SK-N-SH (cell line): ENCODE results near the gene REXO1. TPM values are rescaled to one million over a fixed set of nuclear protein-coding genes. Genes with fewer than 3 reads are reported as not detected.

Experiments
- CTCF ChIA-PET: fragments of 300-600, 350-600 bp; formaldehyde crosslinking; extraction: SDS; loops from one replicate; lab custom pipeline; 2021; lab: Yijun Ruan, JAX
- POLR2A ChIA-PET: fragments of 350-600 bp; sonication (Branson Sonifier 250); formaldehyde crosslinking; extraction: SDS; loops from one replicate; lab custom pipeline; 2020; ENCODE audit warnings: antibody characterized with exemption, inconsistent platforms; lab: Yijun Ruan, JAX
- DNase-seq: peaks from one replicate; pipeline ENCODE4 v3.0.0; 2012
- H2AFZ ChIP-seq: fragments of 200-600 bp; sonication (generic); 2 replicates; pipeline ENCODE4 v1.8.1; 2016; ENCODE audit warnings: antibody characterized with exemption, mild to moderate bottlenecking, low read depth
- H3F3A ChIP-seq: fragments of 200-600 bp; sonication (generic); replicated peaks from 2 replicates; pipeline ENCODE3; 2016; ENCODE audit warnings: antibody characterized with exemption, mild to moderate bottlenecking; ENCODE audit not compliant: insufficient read depth
- H3K27ac ChIP-seq, 2 experiments: fragments of 200-500 bp in 1 of 2; fragments of 200-600 bp in 1 of 2; sonication (Bioruptor generic) in 1 of 2; sonication (generic), shearing (Covaris generic) in 1 of 2; 2 replicates each; pipeline versions ENCODE4 v1.5.1 to v1.6.1; 2014 to 2016; ENCODE audit warnings: low read depth in 2 of 2, inconsistent platforms in 1 of 2, low read length in 1 of 2, mild to moderate bottlenecking in 1 of 2, mixed read lengths in 1 of 2
- H3K27me3 ChIP-seq: fragments of 200-600 bp; sonication (generic), shearing (Covaris generic); 2 replicates; pipeline ENCODE4 v1.6.1; 2016; ENCODE audit warnings: mixed run types; ENCODE audit not compliant: insufficient read depth
- H3K36me3 ChIP-seq, 2 experiments: fragments of 200-500 bp in 1 of 2; fragments of 200-600 bp in 1 of 2; sonication (Bioruptor generic) in 1 of 2; sonication (generic) in 1 of 2; replicated peaks in 1 of 2; 2 replicates each; pipeline versions ENCODE3 to v1.5.1; 2014 to 2016; ENCODE audit warnings: low read length in 1 of 2, mild to moderate bottlenecking in 1 of 2; ENCODE audit not compliant: insufficient read depth in 2 of 2, control insufficient read depth in 1 of 2
- H3K4me1 ChIP-seq, 2 experiments: fragments of 200-500 bp in 1 of 2; fragments of 200-600 bp in 1 of 2; sonication (Bioruptor generic) in 1 of 2; sonication (generic), shearing (Covaris generic) in 1 of 2; 2 replicates each; pipeline versions ENCODE4 v1.5.1 to v1.6.1; 2014 to 2016; ENCODE audit warnings: low read depth in 1 of 2, low read length in 1 of 2, mixed run types in 1 of 2; ENCODE audit not compliant: insufficient read depth in 2 of 2, control insufficient read depth in 1 of 2
- H3K4me2 ChIP-seq: fragments of 200-600 bp; sonication (generic), shearing (Covaris generic); 2 replicates; pipeline ENCODE4 v1.6.1; 2017; ENCODE audit warnings: mixed run types
- H3K4me3 ChIP-seq, 2 experiments: fragments of 200-500 bp in 1 of 2; fragments of 200-600 bp in 1 of 2; sonication (Bioruptor generic) in 1 of 2; sonication (generic), shearing (Covaris generic) in 1 of 2; 2 replicates each; pipeline versions ENCODE4 v1.5.1 to v1.8.1; 2014 to 2016; ENCODE audit warnings: low read depth in 2 of 2, inconsistent platforms in 1 of 2, low read length in 1 of 2, mild to moderate bottlenecking in 1 of 2, mixed read lengths in 1 of 2, moderate library complexity in 1 of 2
- H3K79me2 ChIP-seq: fragments of 200-600 bp; sonication (generic); 2 replicates; pipeline ENCODE4 v1.8.1; 2017; ENCODE audit warnings: mild to moderate bottlenecking; ENCODE audit not compliant: insufficient read depth
- H3K9ac ChIP-seq: fragments of 200-600 bp; sonication (generic); 2 replicates; pipeline ENCODE4 v1.6.1; 2017; ENCODE audit warnings: mixed run types
- H3K9me2 ChIP-seq: fragments of 200-600 bp; sonication (generic); 2 replicates; pipeline ENCODE4 v1.6.1; 2017; ENCODE audit warnings: mixed run types
- H3K9me3 ChIP-seq: fragments of 200-600 bp; sonication (generic); 2 replicates; pipeline ENCODE4 v1.6.1; 2017; ENCODE audit warnings: mixed run types, mild to moderate bottlenecking, moderate library complexity
- H4K20me1 ChIP-seq: fragments of 200-600 bp; sonication (generic); 2 replicates; pipeline ENCODE4 v1.6.1; 2017; ENCODE audit warnings: mild to moderate bottlenecking, mixed run types; ENCODE audit not compliant: insufficient read depth
- CHD2 ChIP-seq: fragments of 150-350 bp; IDR thresholded peaks from 2 replicates; pipeline ENCODE4 v1.6.1; 2018; ENCODE audit warnings: low read length; ENCODE audit not compliant: partially characterized antibody
- EZH2phosphoT487 ChIP-seq: fragments of 200-600 bp; sonication (generic); IDR thresholded peaks from 2 replicates; pipeline ENCODE4 v1.6.1; 2017; ENCODE audit warnings: low read depth, mixed run types, mild to moderate bottlenecking, antibody characterized with exemption, moderate library complexity, borderline replicate concordance
- FOSL2 ChIP-seq: IDR thresholded peaks from 2 replicates; pipeline ENCODE4 v1.4.0; 2012; ENCODE audit warnings: low read depth, mild to moderate bottlenecking, moderate library complexity, borderline replicate concordance
- FOXJ3 ChIP-seq: sonication (generic); formaldehyde crosslinking; IDR thresholded peaks from 2 replicates; pipeline ENCODE4 v1.5.1; 2020; ENCODE audit warnings: mild to moderate bottlenecking, missing genetic modification reagents
- GABPA ChIP-seq: IDR thresholded peaks from 2 replicates; pipeline ENCODE4 v1.4.0; 2012; ENCODE audit warnings: low read depth, mild to moderate bottlenecking
- GATA2 ChIP-seq: sonication (generic); formaldehyde crosslinking; IDR thresholded peaks from 2 replicates; pipeline ENCODE4 v1.5.0; 2020; ENCODE audit warnings: mild to moderate bottlenecking, missing genetic modification reagents
- JUND ChIP-seq: IDR thresholded peaks from 2 replicates; pipeline ENCODE4 v1.4.0; 2012
- MEF2A ChIP-seq: IDR thresholded peaks from 2 replicates; pipeline ENCODE4 v1.4.0; 2012; ENCODE audit warnings: low read depth, borderline replicate concordance
- MXI1 ChIP-seq: IDR thresholded peaks from 2 replicates; pipeline ENCODE4 v1.6.1; 2012; ENCODE audit warnings: mild to moderate bottlenecking, low read depth, low read length, improper control_type of control experiment
- NFIC ChIP-seq: IDR thresholded peaks from 2 replicates; pipeline ENCODE4 v1.4.0; 2012; ENCODE audit warnings: borderline replicate concordance
- POLR2AphosphoS5 ChIP-seq: IDR thresholded peaks from 2 replicates; pipeline ENCODE4 v1.6.1; 2012; ENCODE audit warnings: low read depth, low read length
- RCOR1 ChIP-seq: fragments of 150-350 bp; IDR thresholded peaks from 2 replicates; pipeline ENCODE4 v1.6.1; 2017; ENCODE audit warnings: antibody characterized with exemption, low read length
- RXRA ChIP-seq: IDR thresholded peaks from 2 replicates; pipeline ENCODE4 v1.4.0; 2012; ENCODE audit warnings: low read depth, mild to moderate bottlenecking, borderline replicate concordance
- SIN3A ChIP-seq: IDR thresholded peaks from 2 replicates; pipeline ENCODE4 v1.6.1; 2012; ENCODE audit warnings: low read depth, mild to moderate bottlenecking, low read length, moderate library complexity, borderline replicate concordance
- TEAD4 ChIP-seq: IDR thresholded peaks from 2 replicates; pipeline ENCODE4 v1.4.0; 2012; ENCODE audit warnings: mild to moderate bottlenecking, borderline replicate concordance; ENCODE audit not compliant: insufficient read depth
- WGBS: methylation state at CpG from one replicate; pipeline ENCODE4 v1.1.6; 2017; ENCODE audit warnings: low lambda C conversion rate; 5-methylcytosine and 5-hydroxymethylcytosine counted together
- polyA plus RNA-seq, 3 experiments: library from polyadenylated mRNA; depleted of rRNA; stranded (reverse); fragments of >200 nt; gene quantifications; 2 replicates each; pipeline ENCODE4 v1.2.3, GENCODE V29; 2012
- TF ChIP-seq, protein P1 (sequence below): IDR thresholded peaks from 2 replicates; pipeline ENCODE4 v1.6.1; 2012; ENCODE audit warnings: mild to moderate bottlenecking, low read depth, low read length, moderate library complexity
- TF ChIP-seq, protein P2 (sequence below): IDR thresholded peaks from 2 replicates; pipeline ENCODE4 v1.4.0; 2012; ENCODE audit warnings: low read depth
- TF ChIP-seq, protein P3 (sequence below): IDR thresholded peaks from 2 replicates; pipeline ENCODE4 v1.4.0; 2012; ENCODE audit warnings: low read depth, borderline replicate concordance
- TF ChIP-seq, protein P4 (sequence below): fragments of 150-350 bp; IDR thresholded peaks from 2 replicates; pipeline ENCODE4 v1.6.1; 2016; ENCODE audit warnings: mild to moderate bottlenecking, low read depth, low read length

REXO1 gene, protein sequence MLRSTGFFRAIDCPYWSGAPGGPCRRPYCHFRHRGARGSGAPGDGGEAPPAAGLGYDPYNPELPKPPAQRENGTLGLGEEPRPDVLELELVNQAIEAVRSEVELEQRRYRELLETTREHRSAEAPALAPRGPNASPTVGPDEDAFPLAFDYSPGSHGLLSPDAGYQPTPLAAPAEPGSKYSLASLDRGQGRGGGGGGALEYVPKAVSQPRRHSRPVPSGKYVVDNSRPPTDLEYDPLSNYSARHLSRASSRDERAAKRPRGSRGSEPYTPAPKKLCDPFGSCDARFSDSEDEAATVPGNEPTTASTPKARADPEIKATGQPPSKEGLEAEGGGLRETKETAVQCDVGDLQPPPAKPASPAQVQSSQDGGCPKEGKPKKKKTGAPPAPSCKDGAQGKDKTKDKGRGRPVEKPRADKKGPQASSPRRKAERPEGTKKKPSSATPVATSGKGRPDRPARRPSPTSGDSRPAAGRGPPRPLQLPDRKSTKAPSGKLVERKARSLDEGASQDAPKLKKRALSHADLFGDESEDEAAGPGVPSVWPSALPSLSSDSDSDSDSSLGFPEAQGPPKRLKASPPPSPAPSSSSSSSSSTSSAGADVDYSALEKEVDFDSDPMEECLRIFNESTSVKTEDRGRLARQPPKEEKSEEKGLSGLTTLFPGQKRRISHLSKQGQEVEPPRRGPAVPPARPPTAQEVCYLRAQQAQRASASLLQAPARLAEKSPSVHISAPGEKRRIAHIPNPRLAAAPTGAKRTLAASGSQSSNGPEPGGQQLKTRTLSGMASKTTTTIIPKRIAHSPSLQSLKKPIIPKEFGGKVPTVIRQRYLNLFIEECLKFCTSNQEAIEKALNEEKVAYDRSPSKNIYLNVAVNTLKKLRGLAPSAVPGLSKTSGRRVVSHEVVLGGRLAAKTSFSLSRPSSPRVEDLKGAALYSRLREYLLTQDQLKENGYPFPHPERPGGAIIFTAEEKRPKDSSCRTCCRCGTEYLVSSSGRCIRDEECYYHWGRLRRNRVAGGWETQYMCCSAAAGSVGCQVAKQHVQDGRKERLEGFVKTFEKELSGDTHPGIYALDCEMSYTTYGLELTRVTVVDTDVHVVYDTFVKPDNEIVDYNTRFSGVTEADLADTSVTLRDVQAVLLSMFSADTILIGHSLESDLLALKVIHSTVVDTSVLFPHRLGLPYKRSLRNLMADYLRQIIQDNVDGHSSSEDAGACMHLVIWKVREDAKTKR
- polyA plus RNA-seq (2012; rRNA removed): 9.0 and 18.8 TPM in 2 replicates
- 7.1 and 12.6 TPM in 2 replicates for polyA plus RNA-seq (2012; cell fraction: cytosol; rRNA removed)
- polyA plus RNA-seq (2012; cell fraction: nucleus; rRNA removed): 87.2 and 224 TPM in 2 replicates

DNA sequence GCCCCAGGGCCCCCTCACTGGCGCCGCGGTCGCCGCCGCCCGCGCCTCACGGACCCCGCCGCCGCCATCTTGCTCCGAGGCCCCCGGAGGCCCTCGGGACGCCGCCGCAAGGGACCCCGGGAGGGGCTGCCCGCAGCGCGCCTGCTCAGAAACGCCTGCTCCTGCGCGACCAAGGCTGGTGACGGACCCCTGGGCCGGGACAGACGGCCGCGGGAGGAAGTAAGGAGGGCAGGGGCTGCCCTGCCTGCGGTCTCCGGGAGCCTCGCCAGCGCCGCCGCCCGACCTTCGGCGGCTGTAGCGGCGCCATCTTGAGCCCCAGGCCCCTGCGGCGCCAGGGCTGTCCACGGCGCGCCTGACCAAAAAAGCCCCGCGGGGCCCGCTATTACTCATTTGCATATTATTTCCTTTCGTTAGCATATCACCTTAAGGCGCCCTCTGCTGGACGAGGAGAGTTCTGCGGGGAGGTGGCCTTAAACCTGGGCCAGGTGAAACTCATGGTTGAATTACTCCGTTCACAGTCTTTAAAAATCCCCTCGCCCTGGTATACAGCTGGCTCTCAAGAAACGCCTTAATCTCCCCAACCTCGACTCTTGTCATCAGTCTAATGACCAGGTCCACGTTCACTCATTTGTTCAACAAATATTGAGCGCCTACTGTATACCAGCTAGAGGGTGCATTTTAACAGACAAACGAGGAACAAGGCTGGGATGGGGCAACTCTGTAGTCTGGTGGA lies at the start of gene REXO1:
Gene REXO1 (minus strand): TSS at position 85 of the 733 bp plus-strand sequence. CDS start 125 bp downstream, outside the sequence.
- DNase-seq: peak; percentile 97
- Histone ChIP-seq H3K27ac (peak within 1 kb of the TSS; percentile 96 to 99), H3K27me3 (no peaks in the 10 kb centered on the region), H3F3A (peaks cover 19% of the 10 kb centered on the region), H3K4me1 (peaks cover 7 to 18% of the 10 kb centered on the region in 2 experiments; a peak in 1 of 4 replicates), H3K4me3 (peak within 1 kb of the TSS; percentile 84 to 94), H4K20me1 (peaks cover 88% of the 10 kb centered on the region), H2AFZ (peak within 1 kb of the TSS; percentile 83), H3K9ac (peak within 1 kb of the TSS; percentile 99), H3K9me3 (no peaks in the 10 kb centered on the region), H3K36me3 (peaks cover 4 to 6% of the 10 kb centered on the region in 2 experiments), H3K9me2 (no peaks in the 10 kb centered on the region), H3K79me2 (peaks cover 78% of the 10 kb centered on the region), H3K4me2 (peak within 1 kb of the TSS; percentile 100)
- WGBS: 7% methylated on average over 31 of the region's 60 CpGs
- CTCF ChIA-PET: interaction anchor here (0.7 to 2.0 kb wide), 11 partner anchors 10 to 302 kb away, joined by 3 to 16 read pairs (median 4); no protein-coding TSS in a partner anchor
- POLR2A ChIA-PET: no interaction called here
- TF ChIP-seq JUND (no peak; the same call in 1 of the 2 replicates), MXI1 (no peak), RXRA (no peak), RCOR1 (0 out of 2 replicates have a peak, but pooled peaks have one; percentile 17), SIN3A (0 out of 2 replicates have a peak, but pooled peaks have one; percentile 35), POLR2AphosphoS5 (no peak; the same call in 1 of the 2 replicates), TEAD4 (no peak), NFIC (no peak), GABPA (0 out of 2 replicates have a peak, but pooled peaks have one; percentile 1), EZH2phosphoT487 (no peak), FOXJ3 (no peak), FOSL2 (no peak), MEF2A (no peak), GATA2 (no peak), CHD2 (peak; percentile 45)
- TF ChIP-seq, protein P1, sequence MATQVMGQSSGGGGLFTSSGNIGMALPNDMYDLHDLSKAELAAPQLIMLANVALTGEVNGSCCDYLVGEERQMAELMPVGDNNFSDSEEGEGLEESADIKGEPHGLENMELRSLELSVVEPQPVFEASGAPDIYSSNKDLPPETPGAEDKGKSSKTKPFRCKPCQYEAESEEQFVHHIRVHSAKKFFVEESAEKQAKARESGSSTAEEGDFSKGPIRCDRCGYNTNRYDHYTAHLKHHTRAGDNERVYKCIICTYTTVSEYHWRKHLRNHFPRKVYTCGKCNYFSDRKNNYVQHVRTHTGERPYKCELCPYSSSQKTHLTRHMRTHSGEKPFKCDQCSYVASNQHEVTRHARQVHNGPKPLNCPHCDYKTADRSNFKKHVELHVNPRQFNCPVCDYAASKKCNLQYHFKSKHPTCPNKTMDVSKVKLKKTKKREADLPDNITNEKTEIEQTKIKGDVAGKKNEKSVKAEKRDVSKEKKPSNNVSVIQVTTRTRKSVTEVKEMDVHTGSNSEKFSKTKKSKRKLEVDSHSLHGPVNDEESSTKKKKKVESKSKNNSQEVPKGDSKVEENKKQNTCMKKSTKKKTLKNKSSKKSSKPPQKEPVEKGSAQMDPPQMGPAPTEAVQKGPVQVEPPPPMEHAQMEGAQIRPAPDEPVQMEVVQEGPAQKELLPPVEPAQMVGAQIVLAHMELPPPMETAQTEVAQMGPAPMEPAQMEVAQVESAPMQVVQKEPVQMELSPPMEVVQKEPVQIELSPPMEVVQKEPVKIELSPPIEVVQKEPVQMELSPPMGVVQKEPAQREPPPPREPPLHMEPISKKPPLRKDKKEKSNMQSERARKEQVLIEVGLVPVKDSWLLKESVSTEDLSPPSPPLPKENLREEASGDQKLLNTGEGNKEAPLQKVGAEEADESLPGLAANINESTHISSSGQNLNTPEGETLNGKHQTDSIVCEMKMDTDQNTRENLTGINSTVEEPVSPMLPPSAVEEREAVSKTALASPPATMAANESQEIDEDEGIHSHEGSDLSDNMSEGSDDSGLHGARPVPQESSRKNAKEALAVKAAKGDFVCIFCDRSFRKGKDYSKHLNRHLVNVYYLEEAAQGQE: peak; percentile 55; the same call in 1 of the 2 replicates
- TF ChIP-seq, protein P2, sequence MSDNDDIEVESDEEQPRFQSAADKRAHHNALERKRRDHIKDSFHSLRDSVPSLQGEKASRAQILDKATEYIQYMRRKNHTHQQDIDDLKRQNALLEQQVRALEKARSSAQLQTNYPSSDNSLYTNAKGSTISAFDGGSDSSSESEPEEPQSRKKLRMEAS: no peak
- TF ChIP-seq, protein P3, sequence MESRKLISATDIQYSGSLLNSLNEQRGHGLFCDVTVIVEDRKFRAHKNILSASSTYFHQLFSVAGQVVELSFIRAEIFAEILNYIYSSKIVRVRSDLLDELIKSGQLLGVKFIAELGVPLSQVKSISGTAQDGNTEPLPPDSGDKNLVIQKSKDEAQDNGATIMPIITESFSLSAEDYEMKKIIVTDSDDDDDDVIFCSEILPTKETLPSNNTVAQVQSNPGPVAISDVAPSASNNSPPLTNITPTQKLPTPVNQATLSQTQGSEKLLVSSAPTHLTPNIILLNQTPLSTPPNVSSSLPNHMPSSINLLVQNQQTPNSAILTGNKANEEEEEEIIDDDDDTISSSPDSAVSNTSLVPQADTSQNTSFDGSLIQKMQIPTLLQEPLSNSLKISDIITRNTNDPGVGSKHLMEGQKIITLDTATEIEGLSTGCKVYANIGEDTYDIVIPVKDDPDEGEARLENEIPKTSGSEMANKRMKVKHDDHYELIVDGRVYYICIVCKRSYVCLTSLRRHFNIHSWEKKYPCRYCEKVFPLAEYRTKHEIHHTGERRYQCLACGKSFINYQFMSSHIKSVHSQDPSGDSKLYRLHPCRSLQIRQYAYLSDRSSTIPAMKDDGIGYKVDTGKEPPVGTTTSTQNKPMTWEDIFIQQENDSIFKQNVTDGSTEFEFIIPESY: no peak
- TF ChIP-seq, protein P4, sequence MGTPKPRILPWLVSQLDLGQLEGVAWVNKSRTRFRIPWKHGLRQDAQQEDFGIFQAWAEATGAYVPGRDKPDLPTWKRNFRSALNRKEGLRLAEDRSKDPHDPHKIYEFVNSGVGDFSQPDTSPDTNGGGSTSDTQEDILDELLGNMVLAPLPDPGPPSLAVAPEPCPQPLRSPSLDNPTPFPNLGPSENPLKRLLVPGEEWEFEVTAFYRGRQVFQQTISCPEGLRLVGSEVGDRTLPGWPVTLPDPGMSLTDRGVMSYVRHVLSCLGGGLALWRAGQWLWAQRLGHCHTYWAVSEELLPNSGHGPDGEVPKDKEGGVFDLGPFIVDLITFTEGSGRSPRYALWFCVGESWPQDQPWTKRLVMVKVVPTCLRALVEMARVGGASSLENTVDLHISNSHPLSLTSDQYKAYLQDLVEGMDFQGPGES: no peak
